NCI-H1436 treated with DMSO at 0.1 percent for 48 hours (cell line): ENCODE data around the gene GALNT3.

Experiments used
- DNase-seq: peaks from one replicate; lab custom pipeline; 2025; lab: John Stamatoyannopoulos, UW

The GALNT3 gene

DNA sequence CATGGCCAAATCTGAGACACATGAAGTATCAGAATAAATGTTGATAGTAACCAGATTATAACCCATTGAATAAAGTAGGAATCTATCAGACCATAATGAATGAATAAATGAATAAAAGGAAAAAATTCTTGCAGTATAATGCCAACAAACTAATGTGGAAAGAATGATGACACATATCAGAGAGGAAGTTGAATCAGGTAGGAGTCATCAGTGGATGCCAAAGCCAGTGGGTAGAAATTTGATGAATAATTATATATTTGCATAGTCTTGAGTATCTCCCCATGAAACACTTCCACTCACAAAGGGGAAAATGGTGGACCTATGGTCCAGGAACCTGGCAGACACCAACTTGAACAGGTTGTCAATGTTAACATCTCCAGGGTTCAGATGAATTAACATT, 68.6 kb downstream of the GALNT3 start:
- DNase-seq = no peak

DNA sequence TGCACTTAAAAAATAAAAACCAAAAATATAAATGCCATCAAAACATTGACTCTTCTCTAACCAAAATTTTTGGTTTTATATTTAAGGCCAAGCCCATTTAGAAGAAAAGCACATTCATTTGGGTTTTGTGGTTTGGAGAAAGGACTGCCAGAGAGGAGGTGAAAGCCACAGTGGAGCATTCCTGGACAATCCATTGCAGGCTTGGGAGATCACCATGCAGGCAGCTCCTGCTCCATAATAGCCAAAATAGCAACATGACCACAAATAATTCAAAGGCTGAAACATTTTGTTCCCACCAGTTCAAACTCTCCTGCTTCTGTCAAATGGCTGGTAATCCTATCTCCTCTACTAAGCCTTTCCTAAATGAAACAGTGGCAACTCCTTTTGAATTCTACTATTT, 73.5 kb downstream of the GALNT3 start:
- DNase-seq = no peak

DNA sequence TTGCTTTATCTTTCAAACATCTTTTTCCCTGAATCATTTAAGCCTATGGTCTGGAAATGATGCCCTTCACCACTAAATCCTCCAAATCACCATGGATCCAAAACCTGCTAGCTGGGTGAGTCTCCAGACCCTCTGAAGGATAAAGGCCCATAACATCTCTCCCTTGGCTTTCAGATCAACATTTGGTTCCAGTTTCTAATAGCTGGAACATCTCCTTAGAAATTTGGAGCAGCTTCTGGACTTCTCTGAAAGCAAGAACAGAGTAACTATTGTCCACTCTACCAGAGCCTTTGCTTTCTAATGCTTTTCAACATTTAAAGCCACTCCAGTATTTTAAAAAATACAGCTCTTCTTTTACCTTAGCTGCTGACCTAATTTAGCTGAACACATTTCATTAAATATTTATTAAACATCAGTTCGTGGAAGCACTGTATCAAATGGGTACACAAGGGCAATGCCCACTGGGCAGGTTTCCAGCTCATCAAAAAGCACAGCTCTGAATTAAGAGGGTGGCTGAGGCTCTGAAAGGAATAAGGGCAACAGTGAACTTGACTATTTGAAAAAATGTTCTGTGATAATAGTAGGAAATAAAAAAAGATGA, 75.3 kb downstream of the GALNT3 start:
- DNase-seq = no peak

DNA sequence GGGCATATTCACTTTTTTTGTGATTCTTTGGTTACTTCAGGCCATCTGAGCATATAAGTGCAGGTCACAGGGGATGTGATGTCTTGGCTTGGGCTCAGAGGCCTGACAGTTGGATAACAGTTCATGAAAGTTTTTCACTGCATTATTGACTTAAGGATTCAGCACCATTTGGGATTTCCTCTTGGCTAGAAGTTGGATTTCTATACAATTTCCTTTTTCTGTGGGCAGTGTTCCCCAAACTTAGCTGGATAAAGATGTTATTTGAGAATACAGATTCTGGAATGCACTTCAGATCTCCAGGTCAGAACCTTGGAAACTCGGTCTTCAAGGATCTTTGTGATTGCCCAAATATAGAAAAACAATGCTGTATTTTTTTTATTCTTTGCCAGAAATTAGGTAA, 78.0 kb downstream of the GALNT3 start:
- no peak for DNase-seq

DNA sequence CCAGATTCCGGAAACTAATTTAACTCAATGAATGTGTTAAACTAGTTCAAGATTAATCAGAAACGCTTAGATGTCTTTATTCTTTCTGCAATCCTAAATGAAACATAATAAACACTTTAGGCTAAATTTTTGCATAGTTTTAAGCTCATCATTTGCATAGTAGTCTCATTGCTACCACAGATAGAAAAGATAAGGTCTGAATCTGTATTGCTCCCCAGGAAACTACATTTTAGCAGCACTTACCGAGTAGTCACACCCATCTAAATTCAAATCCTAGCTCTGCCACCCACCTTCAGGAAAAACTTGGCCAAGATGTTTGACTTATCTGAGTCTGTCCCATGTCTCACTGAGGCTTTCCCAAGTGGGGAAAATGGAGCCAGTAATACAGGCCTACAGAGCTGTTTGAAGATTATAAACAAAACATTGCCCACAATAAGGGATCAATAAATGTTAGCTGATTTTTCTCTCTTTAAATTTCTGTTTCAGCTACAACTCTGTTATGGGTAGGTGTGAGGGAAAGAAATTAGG, 87.0 kb downstream of the GALNT3 start:
- DNase-seq = no peak

DNA sequence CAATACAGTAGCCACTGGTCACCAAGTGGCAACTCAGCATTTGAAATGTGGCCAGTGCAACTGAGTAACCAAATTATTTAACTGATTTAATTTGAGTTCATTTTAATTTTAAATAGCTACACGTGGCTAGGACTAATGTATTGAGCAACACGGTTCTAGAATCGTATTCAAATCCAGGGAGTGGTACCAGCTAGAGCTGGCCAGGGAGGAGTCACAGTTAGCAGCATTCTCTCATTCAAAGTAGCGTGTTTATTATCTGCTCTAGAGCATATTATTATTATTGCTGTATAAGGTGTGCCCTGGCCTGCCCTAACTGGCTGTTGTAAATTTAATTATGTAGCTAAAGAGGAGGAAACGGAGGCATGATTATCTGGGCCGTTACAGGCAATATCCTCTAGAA, 92.9 kb downstream of the GALNT3 start:
- DNase-seq = no peak

DNA sequence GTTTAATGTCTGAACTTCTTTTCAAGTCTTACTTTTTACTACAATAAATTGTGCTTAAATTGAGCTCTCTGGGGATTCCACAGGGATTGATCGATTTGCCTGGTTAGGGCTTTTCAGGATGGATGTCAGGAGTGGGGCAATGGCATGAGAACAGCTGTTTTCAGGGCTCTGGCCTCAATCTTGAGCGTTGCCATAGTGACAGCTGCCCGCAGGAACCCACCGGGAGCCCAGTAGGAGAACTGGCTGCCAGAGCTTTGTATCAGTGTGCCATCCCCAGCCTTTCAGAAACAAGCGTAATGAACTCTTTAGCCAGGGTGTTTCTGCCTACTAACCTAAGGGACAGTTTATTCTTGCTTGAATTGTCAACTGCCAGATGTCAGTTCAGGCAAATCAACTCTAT, 93.5 kb downstream of the GALNT3 start:
- no peak for DNase-seq

DNA sequence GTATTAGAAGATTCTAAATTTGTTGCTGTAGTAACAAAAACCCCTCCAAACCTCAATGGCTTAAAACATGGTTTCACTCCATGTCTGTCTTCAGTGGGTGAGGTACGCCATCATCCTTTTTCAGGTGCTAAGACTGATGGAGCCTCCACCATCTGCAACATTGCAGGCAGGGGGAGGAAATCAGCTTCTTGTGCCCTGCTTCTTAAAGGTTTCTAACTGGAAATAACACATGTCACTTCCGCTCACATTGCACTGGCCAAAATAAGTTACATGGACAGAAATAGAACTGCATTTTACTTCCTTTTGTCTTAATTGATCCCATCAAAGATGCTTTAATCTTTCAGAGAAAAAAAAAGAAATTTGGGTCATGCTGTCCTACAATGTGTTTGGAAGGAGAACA, 94.1 kb downstream of the GALNT3 start:
- DNase-seq = no peak

DNA sequence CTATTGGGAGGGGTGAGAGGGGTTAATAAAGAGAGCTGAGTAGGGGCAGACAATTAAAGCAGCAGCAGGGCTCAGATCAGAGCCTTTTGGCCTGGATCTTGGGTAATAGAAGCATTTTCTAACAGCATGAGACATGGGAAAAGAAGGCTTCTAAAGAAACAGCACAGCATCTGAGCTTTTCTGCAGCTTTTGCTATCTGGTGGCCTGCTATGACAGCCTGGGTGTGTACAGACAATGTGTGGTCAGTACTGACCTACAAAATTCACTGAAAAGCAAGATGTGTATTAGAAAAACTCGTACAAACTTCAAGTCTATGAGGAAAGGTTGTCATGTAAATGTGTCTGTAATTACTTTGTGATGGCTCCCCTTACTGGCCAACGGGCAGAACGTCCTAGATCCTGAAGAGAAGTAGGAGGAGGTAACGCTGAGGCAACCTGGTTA, 95.6 kb downstream of the GALNT3 start:
- peak; percentile 41 for DNase-seq

DNA sequence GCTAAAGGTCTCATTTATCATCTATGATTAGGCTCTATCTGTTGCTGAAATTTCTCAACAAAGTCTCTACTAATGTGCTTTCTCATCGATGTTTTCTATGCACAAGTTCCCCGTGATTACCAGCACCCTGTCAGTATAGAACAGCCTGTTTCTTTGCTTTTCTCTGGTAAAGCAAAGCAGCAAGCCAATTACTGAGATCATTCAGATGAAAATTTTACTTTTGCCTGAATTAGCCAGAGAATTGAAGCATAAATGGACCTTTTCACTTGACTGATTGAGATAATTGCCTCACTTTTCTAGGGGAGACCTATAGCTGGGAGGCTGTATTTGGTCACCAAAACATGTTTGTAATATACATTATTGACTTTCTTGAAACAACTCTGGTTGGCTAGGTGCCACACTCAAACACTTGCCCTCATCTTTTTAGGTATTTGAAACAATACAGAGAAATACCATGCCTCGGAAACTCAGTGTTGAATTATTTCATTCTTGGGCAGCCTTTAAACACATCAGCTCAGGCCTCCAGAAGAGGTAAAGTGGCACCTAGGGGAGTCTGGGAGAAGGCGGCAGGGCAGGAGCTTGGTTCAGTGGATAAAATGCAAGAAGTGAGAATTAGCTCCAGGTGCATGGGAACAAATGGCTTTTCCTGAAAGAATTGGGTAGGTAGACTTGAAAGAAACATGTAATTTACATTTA, 96.2 kb downstream of the GALNT3 start:
- peak; percentile 16 for DNase-seq
